Stimulated activated naive CD4-positive, alpha-beta T cell (primary cell): ENCODE measurements around the gene POT1.

Experiments
- DNase-seq, 6 experiments: peaks; one replicate each; lab custom pipeline; 2025; lab: John Stamatoyannopoulos, UW

The POT1 gene

DNA sequence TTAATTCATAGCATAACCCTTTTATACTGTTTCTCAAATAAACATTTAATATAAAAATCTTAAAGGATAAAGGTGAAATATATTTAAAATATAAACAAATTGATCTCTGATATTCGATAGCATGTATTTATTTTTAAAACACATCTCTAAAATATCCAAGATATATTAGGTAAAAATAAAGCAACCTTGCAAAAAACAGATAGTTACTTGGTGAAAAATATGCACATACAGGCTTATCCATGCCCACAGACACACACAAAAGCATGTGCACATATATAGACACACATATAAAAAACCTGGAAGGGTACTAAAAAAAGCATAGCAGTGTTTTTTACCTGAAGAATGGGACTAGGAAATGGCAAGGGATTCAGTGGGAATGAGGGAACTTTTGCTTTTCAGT, 19.8 kb downstream of the POT1 start:
- DNase-seq: no peak

- no peak for DNase-seq
These were observed 21.4 kb downstream of the POT1 start for GRCh38 chr7:124908259-124908658.

GRCh38 chr7:124907490-124907889, 22.1 kb downstream of the POT1 start:
- no peak for DNase-seq

- DNase-seq: no peak
These were observed 31.1 kb downstream of the POT1 start for GRCh38 chr7:124898531-124898930.

DNA sequence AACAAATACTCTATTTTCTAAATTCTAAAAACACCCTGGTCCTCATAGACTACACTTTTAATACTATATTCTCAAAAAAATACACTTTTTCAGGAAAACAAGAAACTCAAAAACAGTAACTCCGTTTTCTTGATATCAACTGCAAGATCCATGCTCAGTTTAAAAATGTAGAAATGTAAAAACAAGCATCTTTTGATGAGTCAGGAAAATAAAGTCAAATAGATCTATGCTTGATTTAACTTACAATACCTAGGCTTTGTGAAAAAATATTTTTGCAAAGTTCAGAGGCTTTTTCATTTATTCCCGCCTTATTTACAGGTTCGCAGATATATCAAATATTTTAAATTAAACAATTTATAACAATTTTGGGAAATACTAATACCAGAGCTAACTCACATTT, 33.6 kb downstream of the POT1 start:
- no peak for DNase-seq

DNA sequence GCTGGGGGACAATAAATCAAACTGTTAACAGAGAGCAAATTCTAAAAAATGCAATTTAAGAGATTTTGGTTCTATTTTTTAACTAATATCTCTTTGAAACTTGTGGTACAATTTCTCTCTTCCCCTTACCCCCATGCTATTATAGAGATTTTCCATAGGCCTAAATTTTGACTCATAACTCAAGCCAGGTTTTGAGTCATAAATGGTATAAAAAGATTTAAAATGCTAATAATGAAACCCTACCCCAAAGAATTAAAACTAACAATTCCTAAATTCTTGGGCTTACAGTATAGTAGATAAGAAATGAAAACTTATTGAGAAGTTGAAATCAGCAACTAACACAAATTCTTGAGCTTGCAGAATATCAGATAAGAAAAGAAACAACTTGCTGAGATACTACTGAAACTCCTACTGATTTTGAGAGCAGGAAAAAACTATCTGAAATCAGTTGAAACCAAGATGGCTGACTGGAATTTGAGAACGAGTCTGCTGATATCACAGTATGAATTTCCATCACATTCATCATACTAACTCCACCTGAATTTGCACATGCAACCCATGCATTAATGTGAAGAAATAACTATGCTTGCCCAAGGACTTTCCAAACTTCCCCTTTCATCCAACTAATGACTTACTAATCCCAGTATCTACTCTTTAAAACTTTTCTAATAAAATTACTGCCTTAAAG, 36.3 kb downstream of the POT1 start:
- no peak for DNase-seq

- DNase-seq: no peak
These were observed 42.4 kb downstream of the POT1 start for GRCh38 chr7:124887247-124887646.

DNA sequence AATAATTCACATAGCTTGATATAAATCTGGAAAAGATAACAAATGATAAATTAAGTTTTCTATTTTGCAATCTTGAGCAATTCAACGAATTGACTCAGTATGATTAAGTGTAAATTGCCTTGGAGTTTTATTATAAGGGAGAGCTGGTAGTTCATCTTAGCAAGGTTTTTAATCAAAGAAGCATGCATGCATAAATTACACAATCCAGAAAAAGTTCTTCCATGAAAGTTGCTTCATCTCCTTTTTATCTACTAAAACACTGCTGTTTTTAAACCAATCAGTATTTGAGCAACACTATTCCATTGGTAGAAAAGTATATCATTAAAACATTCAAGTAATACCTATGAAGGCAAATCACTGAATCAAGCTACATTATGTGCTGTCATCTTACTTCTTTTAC, 47.6 kb downstream of the POT1 start:
- DNase-seq: no peak

DNA sequence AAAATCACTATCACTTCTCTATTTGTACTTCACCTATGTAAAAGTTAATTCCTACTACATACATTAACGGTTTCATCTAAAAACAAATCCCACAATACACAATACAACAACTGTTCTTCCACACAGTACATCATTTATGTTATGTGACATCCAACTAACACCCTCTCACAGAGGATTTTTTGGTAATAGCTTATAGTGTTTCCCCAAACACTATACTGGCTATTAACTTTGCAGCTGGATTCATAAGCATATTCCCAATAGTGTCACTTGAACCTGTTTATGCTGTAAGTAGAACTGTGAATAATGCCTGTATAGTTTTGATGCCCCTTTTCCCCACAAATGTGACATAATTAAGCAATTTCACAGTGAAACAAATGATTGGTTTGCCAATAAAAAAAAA, 49.9 kb downstream of the POT1 start:
- no peak for DNase-seq

DNA sequence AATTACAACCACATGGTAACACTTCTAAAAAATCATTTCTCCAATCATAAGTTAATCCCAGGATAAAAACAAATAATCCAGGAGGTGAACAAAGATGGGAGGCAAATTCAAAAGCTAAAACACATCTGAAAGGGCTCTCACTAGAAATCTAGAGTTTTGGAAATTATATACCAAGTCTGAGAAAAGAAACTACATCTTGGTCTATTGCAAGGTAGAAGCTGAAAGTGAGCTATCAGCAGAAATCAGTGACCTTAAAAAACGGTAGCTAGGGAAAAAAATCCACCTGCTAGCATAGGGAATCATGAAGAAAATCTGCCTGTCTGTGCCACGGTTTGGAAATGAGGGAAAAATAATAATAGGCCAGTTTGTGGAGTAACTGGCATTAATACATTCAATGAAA, 50.5 kb downstream of the POT1 start:
- no peak for DNase-seq

GRCh38 chr7:124874644-124875163, 54.9 kb downstream of the POT1 start:
- DNase-seq: no peak

- DNase-seq: no peak
These were observed 71.9 kb downstream of the POT1 start for GRCh38 chr7:124857672-124858235.

DNA sequence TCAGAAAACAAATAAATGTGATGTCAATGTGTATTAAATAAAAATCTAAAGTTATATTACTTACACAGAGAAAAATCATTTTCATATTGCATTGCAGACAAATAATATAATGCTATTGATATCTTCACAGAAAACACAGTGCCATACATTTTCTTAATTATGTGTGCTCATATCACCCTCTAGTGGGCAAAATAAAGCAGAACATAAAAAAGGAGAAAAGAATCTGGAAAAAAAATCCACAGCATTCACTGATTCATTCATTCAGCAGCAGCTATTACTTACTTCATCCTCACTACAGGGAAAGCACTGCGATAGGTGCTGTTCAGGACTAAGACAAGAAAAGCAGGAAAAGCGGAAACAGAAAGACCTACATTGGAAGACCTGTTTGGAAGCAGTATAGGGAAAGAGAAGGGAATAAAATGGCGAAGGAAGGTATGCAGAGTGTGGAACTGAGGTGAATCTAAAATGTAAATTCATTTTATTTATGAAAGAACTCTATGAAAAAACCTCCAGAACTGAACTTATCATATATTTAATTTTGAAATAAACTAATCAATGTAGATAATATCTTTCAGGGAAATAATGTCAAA, 73.2 kb downstream of the POT1 start:
- DNase-seq: peak in 2 of 6 experiments; percentile 0 to 2

- no peak for DNase-seq
These were observed 86.3 kb downstream of the POT1 start for GRCh38 chr7:124843336-124843735.

DNA sequence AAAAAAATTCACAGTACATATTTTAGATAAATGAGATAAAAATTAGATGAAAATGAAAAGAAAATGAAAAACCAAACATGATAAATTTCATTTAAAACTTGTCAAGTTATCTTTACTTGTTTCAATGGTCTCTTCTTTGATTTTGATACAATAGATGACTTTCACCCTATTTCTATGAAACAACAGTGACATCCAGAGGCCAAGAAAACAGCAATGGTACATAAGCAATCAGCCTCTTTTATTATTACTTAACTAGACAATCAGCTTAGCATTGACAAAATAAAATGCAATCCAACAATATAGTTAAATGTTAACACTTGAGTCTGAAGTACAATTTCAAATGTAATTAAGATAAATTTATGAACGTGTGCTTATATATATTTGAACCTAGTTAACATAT, 89.2 kb downstream of the POT1 start:
- DNase-seq: no peak

GRCh38 chr7:124839687-124840086, 89.9 kb downstream of the POT1 start:
- no peak for DNase-seq

DNA sequence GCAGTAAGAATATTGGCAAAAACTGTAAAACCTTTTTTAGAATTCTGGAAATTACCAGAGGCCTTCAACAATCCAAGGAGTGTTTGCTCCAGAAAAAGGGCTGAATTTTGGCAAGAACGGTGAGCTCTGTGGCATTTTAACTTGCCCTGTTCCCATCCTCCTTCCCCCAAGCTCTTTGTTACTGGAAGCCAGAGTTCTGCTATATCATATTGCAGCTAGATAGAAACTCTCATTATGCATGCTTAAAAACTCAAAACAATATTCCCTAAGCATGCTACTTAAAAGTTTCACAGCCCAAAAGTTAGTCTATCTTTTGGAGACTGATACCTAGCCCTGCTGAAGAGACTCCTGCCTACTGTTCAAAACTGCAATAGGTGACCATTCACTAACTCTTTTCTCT, 93.5 kb downstream of the POT1 start:
- no peak for DNase-seq

DNA sequence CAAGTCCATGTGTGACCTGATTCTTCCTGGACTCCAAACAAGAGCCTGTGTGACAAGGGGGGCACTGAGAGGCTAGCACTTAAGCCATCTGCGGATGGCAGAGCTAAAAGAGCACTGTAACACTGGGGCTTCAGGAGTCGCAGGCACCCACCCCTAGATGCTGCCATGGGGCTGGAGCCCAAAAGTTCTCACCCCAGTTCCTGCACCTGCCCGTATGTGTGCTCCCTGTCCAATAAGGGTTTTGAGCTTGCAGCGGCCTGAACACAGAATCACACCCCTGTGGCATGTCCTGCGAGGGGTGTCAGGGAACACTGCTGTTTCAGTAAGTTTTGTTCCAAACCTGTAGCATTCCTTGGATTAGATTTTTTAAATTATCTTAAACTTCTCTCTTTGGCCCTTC, 110.8 kb downstream of the POT1 start:
- DNase-seq: no peak

DNA sequence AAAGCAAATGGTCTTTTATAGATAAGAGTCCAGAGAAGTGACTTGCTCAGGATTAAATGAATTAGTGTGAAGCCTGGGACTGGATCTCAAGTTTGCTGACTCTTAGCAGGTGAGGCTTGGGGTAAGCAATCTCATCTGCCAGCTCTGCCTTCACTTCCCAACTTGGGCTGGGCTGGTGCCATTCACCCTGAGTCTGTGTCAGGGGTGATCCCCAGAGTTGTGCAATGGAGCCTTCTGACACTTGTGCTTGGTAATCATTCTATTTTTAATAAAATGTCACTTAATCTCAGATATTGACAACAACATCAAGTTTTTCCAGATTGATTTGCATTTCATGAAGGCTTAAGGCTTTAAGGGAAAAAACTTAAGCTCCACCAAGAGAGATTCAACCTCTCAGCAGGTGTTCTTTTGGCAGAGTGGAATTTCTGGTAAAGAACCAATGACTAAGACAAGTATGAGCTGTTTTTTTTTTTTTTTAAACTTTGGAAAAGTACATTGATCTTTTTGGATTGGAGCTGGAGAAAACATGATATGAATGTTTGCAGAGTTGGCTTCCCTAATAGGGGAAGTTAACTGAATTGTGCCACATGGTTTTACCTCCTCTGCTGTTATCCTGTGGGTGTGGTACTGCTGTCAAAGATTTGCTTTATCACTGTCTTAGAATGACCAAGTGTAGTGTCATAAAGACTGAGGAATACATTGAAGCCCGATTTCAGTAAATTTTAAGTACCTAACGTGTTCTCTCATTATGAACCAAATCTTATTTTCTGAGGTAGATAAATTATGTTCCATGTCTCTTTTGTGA, 115.4 kb downstream of the POT1 start:
- no peak for DNase-seq

- no peak for DNase-seq
These were observed 116.9 kb downstream of the POT1 start for GRCh38 chr7:124812764-124813163.

DNA sequence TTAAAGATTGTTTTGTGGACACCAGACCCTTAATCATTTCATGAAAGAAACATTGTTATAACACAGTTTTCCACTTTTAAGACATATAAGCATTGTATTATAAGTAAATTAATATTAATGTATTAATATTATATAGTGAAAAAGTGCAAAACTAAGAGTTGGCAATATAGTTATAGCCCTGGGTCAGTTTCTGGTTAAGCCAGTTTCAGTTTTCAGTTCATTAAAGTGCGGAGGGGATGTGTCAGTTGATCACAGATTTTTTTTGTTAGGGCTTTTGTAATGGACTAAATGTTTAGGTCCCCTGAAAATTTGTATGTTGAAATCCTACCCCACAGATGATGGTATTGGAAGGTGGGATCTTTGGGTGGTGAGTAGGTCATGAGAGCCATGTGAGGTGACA, 118.3 kb downstream of the POT1 start:
- DNase-seq: no peak

GRCh38 chr7:124810605-124811004, 119.0 kb downstream of the POT1 start:
- DNase-seq: no peak

DNA sequence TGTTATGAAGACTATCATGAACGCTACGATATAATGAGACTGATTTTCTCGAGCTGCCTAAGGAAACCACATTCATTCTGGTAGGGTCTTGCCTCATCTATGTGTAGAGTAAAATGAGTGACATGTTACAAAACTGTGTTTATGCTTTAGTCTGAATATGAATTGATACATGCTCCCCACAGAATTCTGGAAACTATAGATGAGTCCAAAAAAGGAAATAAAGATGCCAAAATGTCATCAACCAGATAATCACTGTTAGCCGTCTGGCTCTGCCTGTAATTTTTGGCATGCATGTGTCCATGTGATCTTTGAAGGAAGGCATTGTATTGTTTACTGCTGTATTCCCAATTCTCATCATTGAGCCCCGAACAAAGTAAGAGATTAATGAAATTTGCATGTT, 121.4 kb downstream of the POT1 start:
- no peak for DNase-seq
